Choroid plexus epithelial cell (primary cell): ENCODE measurements around the gene C1orf216.
A peak's percentile ranks its signal among the peaks of the same experiment; 100 is the strongest.

Source experiments
- DNase-seq: peaks from one replicate; pipeline ENCODE4 v3.0.0-alpha.2; 2010; ENCODE audit warnings: low read depth
- H3K4me3 ChIP-seq: 2 replicates; pipeline ENCODE4 v1.5.1; 2011; ENCODE audit warnings: low read depth, mild to moderate bottlenecking, control low read depth, low read length, moderate library complexity
- CTCF ChIP-seq: conservative IDR thresholded peaks from 2 replicates; pipeline ENCODE4 v1.5.1; 2011; ENCODE audit warnings: low read depth, mild to moderate bottlenecking, control low read depth, inconsistent platforms, low read length, moderate library complexity

C1orf216 gene

DNA sequence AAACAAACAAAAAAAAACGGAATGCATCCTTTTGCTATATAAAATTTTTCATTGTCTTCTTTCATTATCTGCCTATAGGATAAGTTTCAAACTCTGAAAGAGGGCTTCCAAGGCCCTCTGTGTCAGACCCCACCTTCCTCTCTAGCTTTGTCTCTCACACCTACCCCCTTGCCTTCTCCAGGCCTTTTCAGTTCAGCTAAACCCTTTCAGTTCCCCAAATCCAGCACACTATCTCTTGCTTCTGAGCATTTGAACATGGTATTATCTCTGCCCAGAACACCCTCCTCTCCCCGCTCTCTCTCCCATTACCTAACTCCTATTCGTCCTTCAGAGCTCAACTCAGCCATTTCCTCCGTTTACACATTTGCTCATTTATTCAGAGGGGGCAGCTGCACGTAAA, 35.7 kb downstream of the C1orf216 start:
- H3K4me3 ChIP-seq: no peak overlapping the region
- no peak for TF ChIP-seq CTCF
- DNase-seq: no peak

DNA sequence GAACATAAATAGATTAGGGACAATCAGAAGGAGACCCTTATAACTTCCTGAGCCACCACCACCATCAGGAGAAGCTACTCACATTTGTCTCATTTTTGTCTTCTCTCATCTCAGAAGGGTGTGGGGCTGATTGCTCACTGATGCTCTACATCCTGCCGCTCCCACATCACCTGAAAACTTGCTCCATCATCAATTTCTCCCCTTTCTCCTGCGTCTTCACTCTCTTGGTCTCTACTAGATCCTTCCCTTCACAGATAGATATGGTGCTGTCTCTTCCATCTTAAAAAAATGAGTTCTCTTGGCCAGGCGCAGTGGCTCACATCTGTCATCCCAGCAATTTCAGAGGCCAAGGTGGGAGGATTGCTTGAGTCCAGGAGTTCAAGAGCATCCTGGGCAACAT, 38.4 kb downstream of the C1orf216 start:
- no peak for TF ChIP-seq CTCF
- DNase-seq: no peak
- H3K4me3 ChIP-seq: no peak overlapping the region

DNA sequence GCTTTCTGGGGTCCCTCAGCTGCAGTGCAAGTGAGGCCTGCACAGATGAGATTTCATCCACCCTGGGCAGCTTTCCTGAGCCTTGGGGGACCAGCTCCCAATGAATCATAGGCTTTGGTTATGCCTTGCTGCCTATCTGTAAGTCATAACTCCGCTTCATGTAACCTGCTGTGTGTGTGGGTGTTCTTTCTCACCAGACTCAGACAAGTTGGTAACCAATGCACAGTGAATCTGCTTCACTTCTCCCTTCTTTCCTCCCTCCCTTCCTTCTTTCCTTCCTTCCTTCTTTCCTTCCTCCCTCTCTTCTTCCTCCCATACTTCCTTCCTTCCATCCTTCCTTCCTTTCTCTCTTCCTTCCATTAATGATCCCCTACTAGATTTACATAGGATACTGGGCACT, 42.9 kb downstream of the C1orf216 start:
- TF ChIP-seq CTCF: no peak
- no peak overlapping the region for H3K4me3 ChIP-seq
- peak; percentile 61 for DNase-seq

DNA sequence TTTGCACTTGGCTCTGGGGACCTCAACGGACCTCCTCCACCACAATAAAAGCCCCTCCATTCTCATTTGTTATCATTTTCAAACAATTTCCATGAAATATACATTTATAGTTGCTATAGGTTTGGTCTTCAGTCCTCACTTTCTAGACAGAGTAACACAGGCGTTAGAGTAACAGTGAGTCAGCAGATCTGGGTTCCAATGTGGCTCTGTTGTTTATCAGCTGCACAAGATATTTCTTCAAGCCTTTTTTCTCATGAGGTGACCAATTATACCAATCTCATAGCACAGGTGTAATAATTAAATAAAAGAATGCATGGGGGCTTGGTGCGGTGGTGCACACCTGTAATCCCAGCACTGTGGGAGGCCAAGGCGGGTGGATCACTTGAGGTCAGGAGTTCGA, 44.6 kb downstream of the C1orf216 start:
- no peak overlapping the region for H3K4me3 ChIP-seq
- DNase-seq: no peak
- no peak for TF ChIP-seq CTCF

GRCh38 chr1:35672116-35672515, 46.6 kb downstream of the C1orf216 start:
- DNase-seq: no peak
- no peak overlapping the region for H3K4me3 ChIP-seq
- no peak for TF ChIP-seq CTCF

- no peak for TF ChIP-seq CTCF
- DNase-seq: no peak
- no peak overlapping the region for H3K4me3 ChIP-seq
Observed at GRCh38 chr1:35668506-35668905, 50.2 kb downstream of the C1orf216 start.

GRCh38 chr1:35666916-35667315, 51.8 kb downstream of the C1orf216 start:
- no peak overlapping the region for H3K4me3 ChIP-seq
- TF ChIP-seq CTCF: no peak
- DNase-seq: no peak
